Measurements from ENCODE around the gene VSIG10L.

VSIG10L gene

DNA sequence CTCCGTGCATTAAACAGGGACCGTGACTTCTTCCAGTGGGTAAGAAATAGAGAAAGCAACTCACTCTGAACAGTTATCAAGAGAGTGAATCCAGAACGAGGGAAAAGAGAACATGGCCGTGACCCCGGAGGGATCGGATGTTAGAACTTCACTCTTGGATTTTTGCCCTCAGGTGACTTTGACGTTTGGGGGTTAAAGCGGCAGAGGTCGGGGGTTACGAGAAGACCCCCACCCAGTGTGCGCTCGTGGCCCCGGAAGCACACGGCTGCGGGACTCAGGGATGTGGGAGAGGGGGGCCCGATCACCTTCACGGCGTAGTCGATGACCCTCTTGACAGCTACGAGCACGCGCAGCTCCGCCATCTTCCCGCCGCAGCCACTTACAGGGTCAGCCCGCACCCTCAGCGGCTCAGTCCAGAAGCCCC, 24.0 kb upstream of the VSIG10L start, which contains the start of gene ETFB:
TSS of gene ETFB (minus strand) at position 424 of the 424 bp plus-strand sequence. CDS start at position 362, 62 bp downstream.
- DNase-seq (ENCODE audit: low read depth in 1 of 2, low spot score in 1 of 2): no peak

DNA sequence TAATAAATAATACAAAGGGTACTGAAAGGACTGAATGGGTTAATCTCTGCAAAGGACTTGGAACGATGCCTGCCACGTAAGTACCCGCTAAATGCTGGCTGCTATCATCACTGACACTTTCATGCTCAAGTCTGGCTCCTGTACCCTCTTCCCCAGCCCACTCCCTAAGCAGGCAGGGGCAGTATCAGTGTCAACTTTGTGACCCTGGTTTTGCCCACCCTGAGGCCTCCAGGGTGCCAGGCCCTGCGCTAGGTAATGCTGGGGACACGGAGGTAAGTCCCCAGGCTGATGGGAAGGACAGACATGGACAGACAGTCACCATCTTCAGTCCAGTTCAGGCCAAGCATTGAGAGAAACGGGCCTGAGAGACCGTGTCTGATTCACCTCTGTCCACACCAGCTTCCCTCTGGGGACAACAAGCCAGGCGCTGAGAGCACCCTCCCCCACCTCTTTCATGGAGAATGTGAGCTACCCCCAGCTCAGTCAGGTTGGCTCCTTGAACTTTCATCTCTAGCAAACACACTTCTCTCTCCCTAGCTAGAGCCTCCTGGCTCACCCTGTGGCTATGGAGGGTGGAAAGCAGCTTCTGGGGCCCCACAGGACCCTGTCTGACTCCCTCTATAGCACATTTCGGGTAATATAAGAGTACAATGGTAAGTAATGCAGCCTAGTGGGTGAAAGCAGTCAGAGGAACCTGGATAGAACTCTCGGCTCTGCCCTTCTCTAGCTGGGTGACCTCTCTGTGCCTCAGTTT, 23.4 kb upstream of the VSIG10L start:
- DNase-seq (ENCODE audit: low read depth in 1 of 2, low spot score in 1 of 2): no peak

DNA sequence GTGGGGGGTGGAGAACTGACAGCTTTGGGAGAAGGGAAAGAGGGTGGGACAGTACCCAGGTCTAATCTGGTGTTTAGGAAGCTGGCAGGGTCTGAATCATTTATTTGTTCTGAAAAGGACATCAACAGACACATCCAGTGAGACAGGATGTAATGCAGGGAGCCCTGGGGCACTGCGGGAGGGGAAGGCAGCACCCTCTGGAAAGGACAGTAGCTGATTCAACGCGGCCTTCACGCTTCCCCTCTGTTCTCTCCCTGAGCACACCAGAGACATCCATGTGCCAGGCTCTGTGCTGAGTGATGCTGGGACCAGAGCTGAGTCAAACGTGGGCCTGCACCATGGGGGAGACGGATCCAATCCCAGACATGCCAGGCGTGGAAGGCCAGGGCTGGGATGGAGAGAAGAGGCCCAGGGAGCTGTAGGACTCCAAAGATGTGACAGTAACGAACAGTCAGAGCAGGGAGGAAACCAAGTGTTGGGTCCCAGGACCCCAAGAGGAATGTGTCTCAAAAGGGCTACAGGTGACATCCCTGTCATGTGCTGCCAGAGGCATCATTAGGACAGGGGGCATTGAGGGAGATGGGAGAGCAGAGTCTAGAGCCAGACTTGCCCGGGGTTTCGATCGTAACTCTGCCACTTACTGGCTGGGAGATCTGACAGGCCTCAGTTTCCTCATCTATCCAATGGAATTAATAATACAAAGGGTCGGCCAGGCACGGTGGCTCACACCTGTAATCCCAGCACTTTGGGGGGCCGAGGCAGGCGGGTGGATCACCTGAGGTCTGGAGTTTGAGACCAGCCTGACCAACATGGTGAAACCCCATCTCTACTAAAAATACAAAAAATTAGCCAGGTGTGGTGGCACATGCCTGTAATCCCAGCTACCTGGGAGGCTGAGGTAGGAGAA, 22.5 kb upstream of the VSIG10L start:
- DNase-seq (ENCODE audit: low read depth in 1 of 2, low spot score in 1 of 2): no peak

DNA sequence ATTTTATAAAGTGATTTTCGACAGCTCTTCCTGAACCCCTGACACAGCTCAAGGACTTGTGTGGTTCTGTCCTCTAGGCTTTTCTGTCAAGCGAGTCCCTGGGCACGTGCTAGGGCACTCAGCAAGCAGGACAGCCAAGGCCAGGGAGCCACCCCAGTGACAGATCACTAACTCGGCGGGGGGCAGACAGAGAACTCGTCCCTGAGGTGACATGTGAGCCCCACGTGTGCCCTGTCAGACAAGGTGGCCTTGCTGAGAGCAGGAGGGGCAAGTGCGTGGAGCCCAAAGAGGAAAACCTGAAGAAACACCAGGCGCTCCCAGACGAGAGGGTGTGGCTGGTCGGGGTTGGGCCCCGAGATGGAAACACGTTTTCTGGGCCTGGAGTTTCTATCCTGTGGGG, 19.3 kb upstream of the VSIG10L start:
- no peak for DNase-seq (ENCODE audit: low read depth in 1 of 2, low spot score in 1 of 2)

DNA sequence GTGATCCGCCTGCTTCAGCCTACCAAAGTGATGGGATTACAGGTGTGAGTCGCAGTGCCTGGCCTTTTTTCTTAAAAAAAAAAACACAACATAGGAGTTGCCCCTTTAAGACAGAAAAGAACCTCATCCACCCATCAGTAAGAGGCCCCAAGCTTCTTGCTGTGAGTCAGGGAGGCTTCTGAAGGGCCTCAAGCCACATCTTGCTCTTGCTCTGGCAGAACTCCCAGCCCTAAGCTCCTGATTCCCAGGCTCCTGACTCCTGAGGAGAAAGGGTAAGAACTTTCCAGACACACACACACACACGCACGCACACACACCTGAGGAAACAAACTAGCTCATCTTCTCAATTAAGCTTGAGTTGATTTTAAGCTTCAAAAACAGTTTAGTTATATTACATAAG, 17.4 kb upstream of the VSIG10L start:
- DNase-seq (ENCODE audit: low read depth in 1 of 2, low spot score in 1 of 2): no peak

DNA sequence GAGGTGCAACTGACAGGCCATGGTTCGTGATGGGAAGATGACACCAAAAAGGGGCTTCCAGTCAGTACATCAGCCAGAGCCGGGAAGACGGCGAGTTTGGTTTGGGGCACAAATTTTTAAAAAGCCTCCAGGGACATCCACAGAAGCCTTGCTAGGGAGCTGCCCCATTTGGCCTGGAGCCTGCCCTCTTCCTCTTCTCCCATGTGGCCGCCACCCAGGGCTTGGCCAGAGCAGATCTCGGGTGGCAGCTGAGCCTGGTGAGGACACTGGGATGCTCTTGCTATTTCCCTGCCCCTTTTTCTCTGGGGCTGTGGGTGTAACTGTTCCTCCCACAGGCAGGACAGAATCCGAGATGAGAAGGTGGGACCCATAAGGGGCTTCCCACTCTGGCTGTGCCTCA, 16.0 kb upstream of the VSIG10L start:
- DNase-seq (ENCODE audit: low read depth in 1 of 2, low spot score in 1 of 2): no peak

DNA sequence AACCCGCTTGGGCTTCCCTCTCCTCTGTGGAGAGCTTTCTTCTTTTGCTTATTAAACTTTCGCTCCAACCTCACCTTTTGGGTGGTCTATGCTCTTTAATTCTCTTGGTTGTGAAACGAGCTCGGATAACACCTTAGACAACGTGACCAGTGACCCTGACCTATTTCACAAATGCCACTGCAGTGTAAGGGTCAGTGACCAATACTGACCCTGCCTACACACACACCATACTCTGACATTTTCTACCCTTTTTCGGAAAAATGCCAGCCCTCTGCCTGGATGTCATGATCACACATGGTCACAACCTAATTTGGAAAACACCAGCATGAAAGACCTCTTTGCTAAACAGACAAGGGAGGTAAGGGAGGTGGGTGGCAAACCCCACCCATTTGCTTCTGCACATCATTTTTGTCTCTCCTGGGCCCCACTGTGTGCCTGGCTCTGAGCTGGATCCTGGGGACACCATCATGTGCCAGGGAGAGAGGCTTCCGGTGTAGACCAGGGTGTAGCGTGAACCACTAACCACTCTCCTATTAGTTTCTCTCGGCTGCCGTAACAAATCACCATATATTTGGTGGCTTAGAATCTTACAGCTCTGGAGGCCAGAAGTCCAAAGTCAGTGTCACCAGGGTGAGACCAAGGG, 14.3 kb upstream of the VSIG10L start:
- DNase-seq (ENCODE audit: low read depth in 1 of 2, low spot score in 1 of 2): no peak

DNA sequence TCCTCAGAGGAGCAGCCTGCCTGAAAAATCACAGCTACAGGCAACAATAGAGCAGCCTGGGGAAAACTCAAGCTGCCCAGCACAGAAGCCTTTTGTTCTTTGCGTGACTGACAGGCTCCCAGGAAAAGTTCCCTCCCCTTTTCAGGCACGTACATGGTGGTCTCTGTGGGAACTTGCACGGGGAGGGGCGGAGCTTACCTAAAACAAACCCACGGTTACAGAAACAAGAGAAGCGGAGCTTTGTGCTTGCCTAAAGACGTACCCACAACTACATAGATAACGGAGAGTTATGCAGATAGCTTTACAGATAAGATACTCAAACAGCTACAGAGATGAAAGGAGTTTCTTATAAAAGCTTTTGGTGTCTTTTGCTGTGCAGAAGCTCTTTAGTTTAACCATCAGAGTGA, 12.8 kb upstream of the VSIG10L start:
- DNase-seq (ENCODE audit: low read depth in 1 of 2, low spot score in 1 of 2): no peak

DNA sequence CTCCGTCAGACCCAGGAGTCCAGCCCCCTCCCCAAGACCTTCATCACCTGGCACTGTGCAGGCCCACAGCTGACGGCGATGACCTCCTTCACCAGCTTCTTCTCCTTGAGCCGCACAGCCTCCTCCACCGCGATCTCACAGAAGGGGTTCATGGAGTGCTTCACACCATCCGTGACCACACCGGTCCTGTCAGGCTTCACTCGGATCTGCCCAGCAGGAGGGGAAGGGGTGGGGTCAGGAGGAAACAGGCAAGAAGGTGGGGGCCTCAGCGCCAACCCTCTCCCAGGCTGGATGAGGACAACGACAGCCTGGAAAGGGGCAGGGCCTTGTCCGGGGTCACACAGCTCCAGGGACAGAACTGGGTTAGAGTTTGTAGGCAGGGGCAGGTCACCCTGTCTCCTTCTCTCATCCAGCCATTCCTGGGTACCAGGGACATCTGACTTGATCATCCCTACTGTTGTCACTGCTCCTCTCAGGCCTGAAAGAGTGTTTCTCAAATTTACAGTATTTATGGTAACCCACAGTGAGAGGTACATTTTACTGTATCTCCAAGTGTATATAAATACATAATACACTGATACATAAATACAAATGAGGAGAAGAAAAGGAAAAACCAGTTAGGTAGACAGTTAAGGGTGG, 12.3 kb upstream of the VSIG10L start:
- no peak for DNase-seq (ENCODE audit: low read depth in 1 of 2, low spot score in 1 of 2)

DNA sequence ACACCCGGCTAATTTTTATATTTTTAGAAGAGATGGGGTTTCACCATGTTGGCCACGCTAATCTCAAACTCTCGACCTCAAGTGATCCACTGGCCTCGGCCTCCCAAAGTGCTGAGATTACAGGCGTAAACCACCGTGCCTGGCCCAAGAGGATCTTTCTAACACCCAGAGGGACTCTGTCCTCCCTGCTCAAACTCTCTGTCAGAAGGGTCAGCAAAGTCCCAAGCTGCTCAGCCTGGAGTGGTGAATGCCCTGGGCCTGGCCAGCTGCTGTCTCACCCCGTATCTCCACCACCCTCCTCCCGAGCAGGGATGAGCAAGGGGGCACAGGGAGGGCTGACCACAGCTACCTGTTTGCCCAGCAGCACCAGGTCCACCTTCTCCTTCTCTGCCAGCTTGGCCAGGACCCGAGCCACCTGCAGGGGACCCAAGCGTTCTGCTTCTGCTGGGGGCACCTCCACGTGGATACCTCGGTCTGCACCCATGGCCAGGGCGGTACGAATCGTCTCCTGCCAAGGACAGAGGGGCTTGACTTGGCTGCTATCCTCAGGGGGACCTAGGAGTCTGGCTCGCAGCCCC, 10.9 kb upstream of the VSIG10L start:
- DNase-seq (ENCODE audit: low read depth in 1 of 2, low spot score in 1 of 2): no peak

DNA sequence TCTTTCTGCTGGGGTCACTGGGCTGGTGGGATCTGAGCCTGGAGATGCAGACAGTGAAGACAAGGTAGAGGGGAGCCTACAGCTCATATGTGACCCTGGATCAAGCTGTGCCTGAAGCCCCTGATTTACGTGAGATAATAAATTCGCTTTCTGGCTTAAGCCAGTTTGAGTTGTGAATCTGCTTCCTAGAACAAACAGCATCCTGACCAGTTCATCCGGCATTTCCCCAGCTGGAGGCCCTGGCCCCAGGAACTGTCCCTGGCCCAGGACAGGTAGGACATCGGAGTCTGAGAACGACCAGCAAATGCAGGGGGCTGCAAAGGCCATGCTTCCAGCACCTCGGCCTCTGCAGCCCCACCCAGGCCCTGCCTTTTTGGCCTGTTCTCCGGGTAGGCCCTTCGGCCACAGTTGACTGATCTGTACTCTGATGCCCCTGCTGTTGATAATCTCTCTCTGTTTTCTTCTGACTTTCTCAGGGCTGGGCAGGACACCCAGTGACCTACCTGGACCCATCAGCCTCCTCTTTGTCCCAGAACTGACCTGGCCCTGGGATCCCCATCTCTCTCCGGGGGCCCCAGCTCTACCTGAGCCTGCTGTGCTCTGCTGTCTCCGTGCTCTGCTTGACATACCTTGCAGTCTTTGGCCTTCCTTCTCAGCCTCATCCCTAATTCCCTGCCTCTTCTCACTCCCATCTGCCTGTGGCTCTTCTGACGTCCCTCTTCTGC, 9.5 kb upstream of the VSIG10L start:
- no peak for DNase-seq (ENCODE audit: low read depth in 1 of 2, low spot score in 1 of 2)

DNA sequence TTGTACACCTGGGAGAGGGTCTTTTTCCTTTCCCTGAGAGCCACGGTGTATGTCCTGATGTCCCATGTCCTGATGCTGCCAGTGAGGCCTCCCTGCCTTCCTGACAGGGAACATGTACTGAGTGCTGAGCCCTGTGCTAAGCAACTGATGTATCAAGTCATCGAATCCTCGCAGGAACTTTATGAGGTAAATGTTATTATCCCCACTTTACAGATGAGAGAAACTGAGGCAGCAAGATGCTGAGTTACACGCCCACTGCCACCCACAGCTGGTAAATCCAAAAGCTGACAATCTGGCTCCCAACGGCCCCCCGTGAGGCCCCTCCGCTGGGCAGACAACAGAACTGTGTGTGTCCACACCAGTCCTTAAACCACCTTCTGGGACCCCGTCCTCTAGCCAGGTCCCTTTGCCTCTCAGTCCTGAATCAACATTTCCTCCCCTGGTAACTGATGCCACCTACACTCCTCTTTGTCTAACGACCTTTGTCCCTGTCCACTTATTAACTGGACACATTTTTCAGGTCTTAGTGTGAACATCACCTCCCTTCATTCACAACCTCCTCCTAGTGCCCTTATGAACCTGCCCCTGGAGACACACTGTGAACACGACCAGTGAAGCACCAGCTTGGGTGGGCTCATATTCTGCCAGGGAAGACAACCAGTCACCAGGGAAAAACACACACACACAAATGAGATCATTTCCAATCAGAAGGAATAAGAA, 5.4 kb upstream of the VSIG10L start:
- no peak for DNase-seq (ENCODE audit: low read depth in 1 of 2, low spot score in 1 of 2)

DNA sequence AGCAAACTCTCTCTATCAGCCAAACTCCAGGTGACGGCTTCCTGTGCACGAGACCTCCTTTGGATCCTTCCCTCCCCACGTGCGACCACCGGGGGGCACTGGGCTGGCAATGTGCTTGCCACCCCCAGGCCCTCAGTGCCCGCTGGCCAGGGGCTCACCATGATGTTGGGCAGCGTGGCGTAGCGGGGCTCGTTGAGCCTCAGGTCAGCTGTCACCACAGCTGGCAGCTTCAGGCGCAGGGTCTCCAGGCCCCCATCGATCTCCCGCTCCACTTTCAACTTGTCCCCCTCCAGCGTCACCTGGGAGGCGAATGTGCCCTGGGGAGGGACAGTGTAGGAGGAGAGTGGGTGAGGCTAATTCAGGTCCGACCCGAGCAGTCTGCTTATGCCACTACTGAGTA, 4.8 kb upstream of the VSIG10L start:
- no peak for DNase-seq (ENCODE audit: low read depth in 1 of 2, low spot score in 1 of 2)

DNA sequence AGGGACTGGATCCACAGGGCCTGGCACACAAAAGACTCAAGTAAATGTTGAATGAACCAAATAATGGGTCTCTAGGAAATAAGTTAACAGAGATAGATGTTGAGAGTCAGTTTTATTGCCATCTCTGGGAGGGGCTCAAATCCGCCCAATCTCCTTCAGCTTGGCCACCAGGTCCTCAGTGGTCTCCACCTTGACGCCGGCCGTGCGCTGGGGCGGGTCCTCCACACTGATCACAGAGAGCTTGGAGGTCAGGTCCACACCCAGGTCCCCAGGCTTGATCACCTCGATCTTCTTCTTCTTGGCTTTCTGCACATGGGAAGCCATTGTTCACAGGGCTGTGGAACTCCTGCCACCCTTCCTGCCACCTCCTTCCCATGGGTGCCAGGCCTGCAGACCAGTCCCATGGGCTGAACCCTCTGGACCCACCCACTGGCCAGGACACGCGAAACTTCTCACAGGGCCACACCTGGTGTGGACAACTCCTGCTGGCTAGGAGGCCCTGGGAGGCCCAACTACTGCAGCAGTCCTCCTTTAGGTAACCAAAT, 3.2 kb upstream of the VSIG10L start:
- DNase-seq (ENCODE audit: low read depth in 1 of 2, low spot score in 1 of 2): no peak

DNA sequence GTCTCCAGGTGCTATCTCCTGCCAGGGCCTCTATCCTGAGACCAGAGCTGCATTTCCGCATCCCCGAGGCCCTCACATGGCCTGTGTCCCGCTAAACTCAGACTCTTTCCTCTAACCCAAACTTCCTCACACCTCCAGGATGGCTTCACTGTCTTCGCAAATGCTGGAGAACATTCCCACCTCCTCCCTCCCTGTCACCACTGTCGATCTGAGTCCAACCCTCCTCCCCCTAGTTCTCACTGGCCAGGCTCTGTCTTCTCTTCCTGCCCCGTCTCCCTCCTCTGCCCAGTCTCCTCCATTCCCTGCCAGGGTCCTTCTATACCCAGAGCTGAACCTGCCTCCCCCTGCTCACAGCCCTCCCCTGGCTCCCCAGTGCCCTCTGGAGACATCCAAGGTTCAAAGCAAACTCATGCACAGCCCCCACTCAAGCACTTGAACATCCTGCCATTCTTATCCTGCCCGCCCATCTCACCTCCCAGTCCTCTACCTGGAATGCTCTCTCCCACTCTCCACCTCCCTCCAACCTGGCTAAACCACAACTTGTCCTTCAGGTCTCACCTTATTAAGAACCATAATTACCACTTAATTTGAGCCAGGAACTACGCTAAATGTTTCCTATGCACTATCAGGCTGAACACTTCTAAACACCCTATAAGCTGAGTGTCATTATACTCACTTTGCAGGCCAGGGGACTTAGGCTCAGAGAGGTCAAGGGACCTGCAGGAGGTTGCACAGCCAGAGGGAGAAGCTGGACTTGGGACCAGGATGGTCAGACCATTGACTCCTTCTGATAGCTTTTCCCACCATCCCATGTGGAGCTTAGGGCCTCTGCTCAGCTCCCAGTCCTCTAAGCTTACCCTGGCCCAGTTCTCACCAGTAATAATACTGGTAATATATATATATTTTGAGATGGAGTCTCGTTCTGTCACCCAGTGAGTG, 961 bp upstream of the VSIG10L start:
- DNase-seq (ENCODE audit: low read depth in 1 of 2, low spot score in 1 of 2): no peak

DNA sequence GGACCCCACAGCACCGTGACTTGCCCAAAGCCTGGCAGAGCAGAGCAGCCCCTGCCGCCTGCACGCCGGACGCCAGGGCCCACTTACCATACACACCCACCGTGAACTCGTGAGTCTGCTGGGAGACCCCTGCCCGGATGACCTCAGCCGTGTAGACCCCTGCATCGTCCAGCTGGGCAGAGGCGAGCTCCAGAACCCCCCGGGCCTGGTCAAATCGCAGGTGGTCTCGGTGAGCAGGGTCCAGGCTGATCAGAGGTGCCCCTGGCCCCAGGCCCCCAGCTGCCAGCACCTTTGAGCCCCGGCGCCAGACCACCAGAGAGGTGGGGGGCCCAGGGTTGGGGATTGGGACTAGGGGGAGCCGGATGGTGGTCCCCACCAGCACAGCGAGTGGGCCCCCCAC, 873 bp downstream of the VSIG10L start:
- no peak for DNase-seq (ENCODE audit: low read depth in 1 of 2, low spot score in 1 of 2)

DNA sequence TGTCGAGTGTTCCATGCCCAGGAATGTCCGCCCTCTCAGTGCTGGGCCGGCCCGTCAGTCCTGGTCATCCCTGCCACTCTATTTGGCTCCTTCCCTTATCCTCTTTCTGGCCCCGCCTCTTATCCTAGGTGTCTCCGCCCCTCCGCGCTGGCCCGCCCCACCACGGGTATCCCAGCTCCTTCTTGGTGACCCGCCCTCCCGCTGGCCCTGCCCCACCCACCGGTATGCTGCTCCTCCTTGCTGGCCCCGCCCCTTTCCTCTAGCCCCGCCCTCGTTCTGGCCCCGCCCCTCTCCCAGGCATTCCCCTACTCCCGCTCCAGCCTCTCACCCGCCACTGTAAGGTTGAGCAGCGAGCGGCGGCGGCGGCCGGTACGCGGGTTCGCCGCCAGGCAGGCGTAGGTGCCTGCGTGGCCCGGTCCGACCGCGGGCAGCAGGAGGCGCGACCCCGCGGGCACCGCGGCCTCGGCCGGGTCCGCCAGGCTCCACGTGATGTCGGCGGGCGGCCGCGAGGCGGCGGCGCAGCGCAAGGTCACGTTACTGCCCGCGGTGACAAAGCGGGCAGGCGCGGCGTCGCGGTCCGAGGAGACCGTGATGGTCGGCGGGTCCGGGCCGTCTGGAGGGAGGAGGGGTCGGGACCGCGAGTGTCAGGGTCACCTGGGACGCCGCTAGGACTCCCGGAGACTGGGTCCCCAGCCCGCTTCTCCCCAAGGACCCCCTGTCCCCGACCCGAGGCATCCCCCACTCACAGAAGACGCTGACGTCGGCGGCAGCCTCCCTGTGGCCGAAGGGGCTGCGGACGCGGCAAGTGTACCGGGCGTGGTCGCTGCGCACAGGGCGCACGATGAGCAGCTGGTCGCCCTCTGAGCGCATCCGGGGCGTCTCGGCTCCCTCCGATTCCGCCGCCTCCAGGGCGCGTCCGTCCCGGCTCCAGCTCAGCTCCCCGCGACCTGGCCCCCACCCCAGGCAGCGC, 2.0 kb downstream of the VSIG10L start:
- DNase-seq (ENCODE audit: low read depth in 1 of 2, low spot score in 1 of 2): peak; percentile 67 to 90

Measured in stimulated activated CD4-positive, alpha-beta T cell treated with anti-CD3 and anti-CD28 coated beads, Interleukin-15, amount 100 ng/mL, for 1 hour (primary cell).